ENCODE measurements around the gene COL11A2. TPM values are rescaled to one million over a fixed set of nuclear protein-coding genes. Genes with fewer than 3 reads are reported as not detected.

The COL11A2 gene
- total and polyA plus RNA-seq, 2 of the 13 experiments (the other 11 are each of a cell fraction or from before 2014, with no cell fraction given), result 0.55 TPM

DNA sequence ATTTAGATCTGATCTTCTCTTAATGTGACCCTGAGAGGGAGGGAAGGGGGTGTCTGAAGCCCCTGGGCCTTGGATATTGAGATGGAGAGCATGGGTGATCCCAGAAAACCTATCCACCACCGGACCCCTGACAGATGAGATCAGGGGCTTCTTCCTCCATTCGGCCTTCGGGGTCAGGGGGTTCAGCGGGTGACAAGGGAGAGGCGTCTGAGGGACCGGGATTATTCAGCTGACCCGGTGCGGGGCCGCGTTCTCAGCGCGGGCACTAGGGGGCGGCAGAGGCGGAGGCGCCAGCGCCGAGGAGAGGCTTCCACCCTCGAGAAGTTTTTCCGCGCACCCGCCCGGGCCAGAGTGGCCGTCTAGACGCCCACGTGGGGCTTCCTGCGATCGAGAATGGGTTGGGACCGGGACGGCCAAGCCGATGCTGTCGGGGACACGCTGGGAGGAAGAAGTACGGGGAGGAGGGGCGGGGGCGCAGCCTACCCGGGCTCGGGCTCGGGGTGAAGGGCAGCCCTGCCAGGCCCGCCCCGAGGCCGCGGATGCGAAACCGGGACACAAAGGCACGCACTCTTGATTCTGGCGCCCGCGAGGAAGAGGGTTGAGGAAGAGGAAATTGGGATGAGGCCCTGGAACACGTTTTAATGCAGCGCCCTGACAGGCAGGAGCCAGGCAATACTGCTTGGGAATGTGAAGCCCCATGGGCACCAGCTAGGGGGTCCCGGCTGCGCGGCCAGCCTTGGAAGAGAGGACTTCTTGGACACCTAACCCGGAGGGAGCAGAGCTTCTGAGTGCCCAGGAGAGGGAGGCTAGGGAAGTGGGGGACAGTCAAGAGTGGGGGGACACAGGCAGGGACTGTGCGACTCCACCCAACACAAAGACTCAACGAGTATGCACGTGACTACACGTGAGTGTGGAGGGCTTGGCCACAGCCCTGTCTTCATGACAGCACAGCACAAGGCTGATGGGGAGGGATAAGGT, 30.6 kb downstream of the COL11A2 start:
- Histone ChIP-seq H2AFZ (ENCODE audit: low read length) (no peak overlapping the region), H3K4me1 (ENCODE audit: insufficient read depth, low read length) (peaks cover 54% of the 10 kb centered on the region), H3K27me3 (ENCODE audit: control insufficient read depth in 1 of 2, insufficient read depth in 2 of 2, low read length in 2 of 2) (peaks cover 6 to 20% of the 10 kb centered on the region in 2 experiments; a peak in 4 of 5 replicates), H3K79me2 (ENCODE audit: insufficient read depth, low read length) (no peaks in the 10 kb centered on the region), H3K4me3 (replicated peaks in 1 of 3; ENCODE audit: insufficient read depth in 1 of 3, low read depth in 2 of 3, low read length in 3 of 3) (peak overlapping the region; percentile 49 to 74 (median 56)), H3K36me3 (replicated peaks in 1 of 2; ENCODE audit: control insufficient read depth in 1 of 2, insufficient read depth in 2 of 2, low read length in 2 of 2) (no peaks in the 10 kb centered on the region), H4K20me1 (ENCODE audit: insufficient read depth, low read length) (no peaks in the 10 kb centered on the region), H3K9me3 (ENCODE audit: low read length) (no peaks in the 10 kb centered on the region), H3K27ac (ENCODE audit: extremely low read length, insufficient read depth, low read length) (no peak overlapping the region), H3K4me2 (ENCODE audit: low read depth, low read length) (peak overlapping the region; percentile 76), H3K9ac (ENCODE audit: insufficient read depth, low read depth, low read length) (peak overlapping the region; percentile 29; the same call in 1 of the 2 replicates)
- WGBS (ENCODE audit: low lambda C conversion rate), result 17% methylated on average over 29 of the region's 58 CpGs
- ATAC-seq, result peak; percentile 84
- in situ Hi-C loops (cut with HindIII; ENCODE audit: extremely low pct_ligation_motif_present, low pct_unique_long_range_greater_than_20kb), result loop anchor here (5.0 to 10.0 kb wide), 2 partner anchors 86 to 147 kb away; no protein-coding TSS in a partner anchor
- POLR2A ChIA-PET, result interaction anchor here (0.6 to 3.7 kb wide), 4 partner anchors 12 to 190 kb away, joined by 3 to 23 read pairs (median 3); no protein-coding TSS in a partner anchor
- intact Hi-C loops (cut with micrococcal nuclease; ENCODE audit: unreplicated experiment), result loop anchor here (1.0 to 2.0 kb wide), 2 partner anchors 36 to 87 kb away; no protein-coding TSS in a partner anchor
- DNase-seq (ENCODE audit: low spot score), result peak; percentile 23
- FAIRE-seq, result no peak
- BruUV-seq (replicated peaks), result no TSS peak
- CTCF ChIA-PET (ENCODE audit: low intra/inter-chr PET ratio, low total read pairs), result interaction anchor here (1.7 to 2.5 kb wide), 3 partner anchors 11 to 87 kb away, joined by 11 to 16 read pairs (median 11); no protein-coding TSS in a partner anchor
- TF ChIP-seq, protein P1, sequence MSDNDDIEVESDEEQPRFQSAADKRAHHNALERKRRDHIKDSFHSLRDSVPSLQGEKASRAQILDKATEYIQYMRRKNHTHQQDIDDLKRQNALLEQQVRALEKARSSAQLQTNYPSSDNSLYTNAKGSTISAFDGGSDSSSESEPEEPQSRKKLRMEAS (IDR thresholded peaks at IDR 0.05), result peak; percentile 53; the same call in 1 of the 2 replicates
- TF ChIP-seq ZNF724P (CRISPR knock-in tag; IDR thresholded peaks at IDR 0.05; ENCODE audit: borderline replicate concordance) (0 out of 2 replicates have a peak, but pooled peaks have one; percentile 58), PHF8 (CRISPR knock-in tag; IDR thresholded peaks at IDR 0.05) (peak; percentile 42; the same call in 1 of the 2 replicates), ASH2L (IDR thresholded peaks at IDR 0.05; ENCODE audit: insufficient read length, low read depth, low read length) (no peak), JUND (CRISPR knock-in tag; IDR thresholded peaks at IDR 0.05) (0 out of 2 replicates have a peak, but pooled peaks have one; percentile 10), MYC (CRISPR knock-in tag; IDR thresholded peaks at IDR 0.05; ENCODE audit: borderline replicate concordance) (no peak; the same call in 1 of the 2 replicates), KLF16 (CRISPR knock-in tag; IDR thresholded peaks at IDR 0.05) (no peak), ZNF83 (CRISPR knock-in tag; IDR thresholded peaks at IDR 0.05; ENCODE audit: borderline replicate concordance) (no peak), BORCS8-MEF2B (CRISPR knock-in tag; IDR thresholded peaks at IDR 0.05) (no peak), AGO2 (optimal IDR thresholded peaks at IDR 0.05; ENCODE audit: low read depth, low read length) (no peak), MAFF (IDR thresholded peaks at IDR 0.05; ENCODE audit: low read depth, low read length) (no peak), ZFP41 (CRISPR knock-in tag; IDR thresholded peaks at IDR 0.05; ENCODE audit: borderline replicate concordance) (no peak), MEIS1 (CRISPR knock-in tag; IDR thresholded peaks at IDR 0.05; ENCODE audit: borderline replicate concordance) (no peak), RBFOX2 (IDR thresholded peaks at IDR 0.05; ENCODE audit: low read depth, low read length) (peak; percentile 54; the same call in 1 of the 2 replicates), THYN1 (CRISPR knock-in tag; IDR thresholded peaks at IDR 0.05; ENCODE audit: borderline replicate concordance, low read depth) (no peak), NFIC (IDR thresholded peaks at IDR 0.05; ENCODE audit: low read length) (no peak), MATR3 (CRISPR knock-in tag; IDR thresholded peaks at IDR 0.05) (no peak)
- TF ChIP-seq, protein P2, sequence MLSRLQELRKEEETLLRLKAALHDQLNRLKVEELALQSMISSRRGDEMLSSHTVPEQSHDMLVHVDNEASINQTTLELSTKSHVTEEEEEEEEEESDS (CRISPR knock-in tag; IDR thresholded peaks at IDR 0.05; ENCODE audit: borderline replicate concordance), result no peak
- TF ChIP-seq, protein P3, sequence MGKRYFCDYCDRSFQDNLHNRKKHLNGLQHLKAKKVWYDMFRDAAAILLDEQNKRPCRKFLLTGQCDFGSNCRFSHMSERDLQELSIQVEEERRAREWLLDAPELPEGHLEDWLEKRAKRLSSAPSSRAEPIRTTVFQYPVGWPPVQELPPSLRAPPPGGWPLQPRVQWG (CRISPR knock-in tag; IDR thresholded peaks at IDR 0.05; ENCODE audit: borderline replicate concordance, low read depth), result no peak
